LNCaP clone FGC (cell line): ENCODE measurements around the gene ATXN7L1.
"Not testable (repeated sequence)": the region's sequence is repeated elsewhere in the genome, so short reads cannot be mapped to it uniquely, and the experiment has no call there.

ENCODE experiments used
- DNase-seq: peaks from one replicate; pipeline ENCODE4 v3.0.0-alpha.2; 2011; ENCODE audit warnings: low read depth
- H3K4me3 ChIP-seq: 2 replicates; pipeline ENCODE4 v1.5.1; 2011; ENCODE audit warnings: mild to moderate bottlenecking, low read depth, low read length, control low read depth
- CTCF ChIP-seq: IDR thresholded peaks from 2 replicates; pipeline ENCODE4 v1.5.1; 2012; ENCODE audit warnings: mild to moderate bottlenecking; ENCODE audit not compliant: control insufficient read depth, insufficient read depth; ENCODE audit errors: extremely low read depth

ATXN7L1 gene

GRCh38 chr7:105719395-105719794 lies 157.0 kb downstream of the ATXN7L1 start:
- H3K4me3 ChIP-seq: no peak overlapping the region
- no peak for DNase-seq
- TF ChIP-seq CTCF: no peak

GRCh38 chr7:105718511-105718925 lies 157.9 kb downstream of the ATXN7L1 start:
- H3K4me3 ChIP-seq: no peak overlapping the region
- DNase-seq: no peak
- TF ChIP-seq CTCF: no peak

- TF ChIP-seq CTCF: no peak
- no peak overlapping the region for H3K4me3 ChIP-seq
Measured at GRCh38 chr7:105715528-105715927, 160.9 kb downstream of the ATXN7L1 start.

GRCh38 chr7:105713488-105714465 lies 162.6 kb downstream of the ATXN7L1 start:
- DNase-seq: no peak

More at GRCh38 chr7:105715528-105715927, 160.9 kb downstream of the ATXN7L1 start:
- no peak for DNase-seq

GRCh38 chr7:105712877-105713276 lies 163.5 kb downstream of the ATXN7L1 start:
- H3K4me3 ChIP-seq: no peak overlapping the region
- no peak for DNase-seq
- no peak for TF ChIP-seq CTCF

More at GRCh38 chr7:105713488-105714465, 162.6 kb downstream of the ATXN7L1 start:
- H3K4me3 ChIP-seq: no peak overlapping the region
- TF ChIP-seq CTCF: no peak

GRCh38 chr7:105711726-105712402 lies 164.5 kb downstream of the ATXN7L1 start:
- no peak for DNase-seq
- TF ChIP-seq CTCF: no peak
- no peak overlapping the region for H3K4me3 ChIP-seq

GRCh38 chr7:105710720-105711119 lies 165.7 kb downstream of the ATXN7L1 start:
- not testable (repeated sequence) for DNase-seq, H3K4me3 ChIP-seq
